ENCODE data around the gene NID1. TPM values are rescaled to one million over a fixed set of nuclear protein-coding genes. Genes with fewer than 3 reads are reported as not detected.

The NID1 gene
- total and polyA plus RNA-seq, 2 donors (not counting 3 experiments of a cell fraction or from before 2014, with no cell fraction given), result 87.0 to 109 TPM

- H4K20me1 ChIP-seq (replicated peaks; ENCODE audit: control insufficient read depth, extremely low read depth, insufficient read depth, low read length), result no peaks in the 10 kb centered on the region
- H2AFZ ChIP-seq (ENCODE audit: low read depth, low read length), result no peak overlapping the region
- H3K4me1 ChIP-seq (ENCODE audit: control insufficient read depth, extremely low read depth, insufficient read depth, low read length), result no peaks in the 10 kb centered on the region
- no peak overlapping the region for H3K9ac ChIP-seq (replicated peaks; ENCODE audit: extremely low read depth, insufficient read depth, low read length)
- CTCF ChIA-PET, result no interaction called here
- dilution Hi-C loops (cut with MboI; ENCODE audit: extremely low pct_ligation_motif_present, low sequenced_read_pairs) (no loop called here), intact Hi-C loops (cut with micrococcal nuclease) (no loop called here)
- no peaks in the 10 kb centered on the region for H3K9me1 ChIP-seq (replicated peaks; ENCODE audit: control insufficient read depth, extremely low read depth, insufficient read depth, low read length)
- no peaks in the 10 kb centered on the region for H3K27me3 ChIP-seq (ENCODE audit: control insufficient read depth in 2 of 2, insufficient read depth in 2 of 2, low read length in 2 of 2)
- H3K79me2 ChIP-seq (ENCODE audit: control insufficient read depth, insufficient read depth, low read length), result no peaks in the 10 kb centered on the region
- no peak for DNase-seq (ENCODE audit: low read depth, low spot score)
- no TSS peak for BruUV-seq (replicated peaks)
- TF ChIP-seq JUN (IDR thresholded peaks at IDR 0.05; ENCODE audit: borderline replicate concordance, insufficient read depth, insufficient read length, low read depth) (no peak), EZH2 (IDR thresholded peaks at IDR 0.05; ENCODE audit: borderline replicate concordance, low read depth, low read length, severe bottlenecking) (no peak), MAX (IDR thresholded peaks at IDR 0.05; ENCODE audit: insufficient read depth, insufficient read length) (no peak), GATA2 (IDR thresholded peaks at IDR 0.05; ENCODE audit: insufficient read depth, insufficient read length, low read depth, low read length) (no peak), POLR2AphosphoS5 (IDR thresholded peaks at IDR 0.05; ENCODE audit: insufficient read depth, low read depth, low read length) (no peak), POLR2A (IDR thresholded peaks at IDR 0.05; ENCODE audit: low read depth, low read length) (no peak), MYC (IDR thresholded peaks at IDR 0.05; ENCODE audit: low read depth, low read length) (no peak), FOS (IDR thresholded peaks at IDR 0.05; ENCODE audit: borderline replicate concordance, insufficient read depth, low read length) (no peak)
- TF ChIP-seq, protein P1, sequence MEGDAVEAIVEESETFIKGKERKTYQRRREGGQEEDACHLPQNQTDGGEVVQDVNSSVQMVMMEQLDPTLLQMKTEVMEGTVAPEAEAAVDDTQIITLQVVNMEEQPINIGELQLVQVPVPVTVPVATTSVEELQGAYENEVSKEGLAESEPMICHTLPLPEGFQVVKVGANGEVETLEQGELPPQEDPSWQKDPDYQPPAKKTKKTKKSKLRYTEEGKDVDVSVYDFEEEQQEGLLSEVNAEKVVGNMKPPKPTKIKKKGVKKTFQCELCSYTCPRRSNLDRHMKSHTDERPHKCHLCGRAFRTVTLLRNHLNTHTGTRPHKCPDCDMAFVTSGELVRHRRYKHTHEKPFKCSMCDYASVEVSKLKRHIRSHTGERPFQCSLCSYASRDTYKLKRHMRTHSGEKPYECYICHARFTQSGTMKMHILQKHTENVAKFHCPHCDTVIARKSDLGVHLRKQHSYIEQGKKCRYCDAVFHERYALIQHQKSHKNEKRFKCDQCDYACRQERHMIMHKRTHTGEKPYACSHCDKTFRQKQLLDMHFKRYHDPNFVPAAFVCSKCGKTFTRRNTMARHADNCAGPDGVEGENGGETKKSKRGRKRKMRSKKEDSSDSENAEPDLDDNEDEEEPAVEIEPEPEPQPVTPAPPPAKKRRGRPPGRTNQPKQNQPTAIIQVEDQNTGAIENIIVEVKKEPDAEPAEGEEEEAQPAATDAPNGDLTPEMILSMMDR (IDR thresholded peaks at IDR 0.05; ENCODE audit: extremely low read depth in 1 of 2, insufficient read depth in 1 of 2, low read depth in 1 of 2, low read length in 2 of 2), result no peak
- H3K9me3 ChIP-seq (replicated peaks; ENCODE audit: control insufficient read depth, insufficient read depth, low read length), result no peaks in the 10 kb centered on the region
- no peak for FAIRE-seq
- H3K4me2 ChIP-seq (ENCODE audit: insufficient read depth, low read length), result no peak overlapping the region
- H3K36me3 ChIP-seq (ENCODE audit: control insufficient read depth in 2 of 2, extremely low read depth in 1 of 2, insufficient read depth in 2 of 2, low read length in 2 of 2), result peaks cover under 1 to 26% of the 10 kb centered on the region in 2 experiments
- H3K4me3 ChIP-seq (replicated peaks in 1 of 3; ENCODE audit: insufficient read depth in 1 of 3, low read depth in 1 of 3, low read length in 3 of 3), result no peak overlapping the region
- no peak overlapping the region for H3K27ac ChIP-seq (ENCODE audit: insufficient read depth, low read depth, low read length)
- POLR2A ChIA-PET, result no interaction called here
Observed at GRCh38 chr1:236016083-236016482, 48.8 kb downstream of the NID1 start.

Data from endothelial cell of umbilical vein (primary cell).